GM21390 (cell line): ENCODE results near the gene PCIF1.

Source experiments
- ATAC-seq: cut with Tn5 transposase; IDR thresholded peaks from one replicate; pipeline ENCODE4 v1.9.1; 2021; ENCODE audit not compliant: unreplicated experiment

Gene PCIF1

GRCh38 chr20:45904583-45905504, 29.6 kb upstream of the PCIF1 start:
- no peak for ATAC-seq

GRCh38 chr20:45905505-45906079, 28.9 kb upstream of the PCIF1 start:
- ATAC-seq = no peak

DNA sequence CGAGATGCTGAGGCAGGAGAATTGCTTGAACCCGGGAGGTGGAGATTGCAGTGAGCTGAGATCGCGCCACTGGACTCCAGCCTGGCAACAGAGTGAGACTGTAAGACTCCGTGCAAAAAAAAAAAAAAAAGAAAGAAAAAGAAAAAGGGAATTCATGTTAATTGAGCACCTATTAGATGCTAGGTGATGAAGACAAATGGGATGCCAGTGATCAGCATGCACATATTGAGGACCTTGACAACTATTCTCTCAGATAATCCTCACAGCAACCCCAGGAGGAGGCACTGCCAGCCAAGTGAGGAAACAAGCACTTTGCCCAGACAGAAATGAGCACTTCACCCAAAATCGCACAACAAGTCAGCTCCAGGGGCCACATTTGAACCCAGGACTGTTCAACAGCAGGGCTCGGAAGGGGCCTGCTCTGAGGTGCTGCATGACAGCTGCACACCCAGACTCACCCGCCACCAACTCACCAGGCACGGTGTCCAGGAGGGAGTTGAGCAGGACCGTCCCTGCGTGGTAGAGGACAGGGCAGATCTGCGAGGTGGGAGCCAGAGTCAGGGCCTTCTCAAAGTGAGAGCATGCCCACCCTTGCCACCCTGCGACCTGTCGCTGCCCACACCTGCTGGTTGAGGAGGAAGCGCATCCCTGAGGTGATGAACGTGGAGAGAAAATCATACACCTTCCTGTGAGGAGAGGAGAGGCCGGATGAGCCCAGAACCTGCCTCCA, 27.1 kb upstream of the PCIF1 start:
- ATAC-seq = no peak

- ATAC-seq = no peak
These were observed 26.4 kb upstream of the PCIF1 start for GRCh38 chr20:45908084-45908483.

DNA sequence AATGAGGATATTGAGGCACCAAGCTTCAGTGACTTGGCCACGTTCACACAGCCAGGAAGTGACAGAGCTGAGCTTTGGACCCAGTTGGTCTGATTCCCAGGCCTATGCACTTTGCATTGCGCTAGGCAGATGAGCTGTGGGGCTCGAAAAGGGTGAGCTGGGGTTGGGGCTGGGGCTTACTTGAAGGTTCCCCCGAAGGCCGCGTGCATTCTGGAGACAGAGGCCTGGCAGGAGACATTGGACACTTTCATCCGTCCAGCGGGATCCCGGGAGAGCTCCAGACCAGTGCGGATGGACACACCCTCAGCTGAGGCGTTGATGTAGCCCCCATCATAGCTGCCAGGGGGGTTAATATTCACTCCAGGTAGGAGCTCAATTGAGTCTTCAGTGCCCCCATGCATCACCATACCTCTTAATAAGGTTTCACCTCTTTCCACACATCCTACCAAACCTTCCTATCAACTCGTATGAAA, 25.1 kb upstream of the PCIF1 start:
- ATAC-seq = no peak

GRCh38 chr20:45909817-45910669, 24.4 kb upstream of the PCIF1 start:
- no peak for ATAC-seq

GRCh38 chr20:45910670-45911485, 23.6 kb upstream of the PCIF1 start:
- peak; percentile 77 for ATAC-seq

- ATAC-seq = no peak
These were observed 22.8 kb upstream of the PCIF1 start, which contains the start of gene PLTP for GRCh38 chr20:45911486-45912343. TSS of gene PLTP (minus strand) at chr20:45912155. CDS start at chr20:45911452, 703 bp downstream.

GRCh38 chr20:45912344-45912682, 22.2 kb upstream of the PCIF1 start:
- ATAC-seq = no peak

- no peak for ATAC-seq
These were observed 21.4 kb upstream of the PCIF1 start for GRCh38 chr20:45913116-45913515.

- no peak for ATAC-seq
These were observed 16.7 kb upstream of the PCIF1 start for GRCh38 chr20:45917790-45918141.

- no peak for ATAC-seq
These were observed 16.2 kb upstream of the PCIF1 start for GRCh38 chr20:45918182-45918737.

DNA sequence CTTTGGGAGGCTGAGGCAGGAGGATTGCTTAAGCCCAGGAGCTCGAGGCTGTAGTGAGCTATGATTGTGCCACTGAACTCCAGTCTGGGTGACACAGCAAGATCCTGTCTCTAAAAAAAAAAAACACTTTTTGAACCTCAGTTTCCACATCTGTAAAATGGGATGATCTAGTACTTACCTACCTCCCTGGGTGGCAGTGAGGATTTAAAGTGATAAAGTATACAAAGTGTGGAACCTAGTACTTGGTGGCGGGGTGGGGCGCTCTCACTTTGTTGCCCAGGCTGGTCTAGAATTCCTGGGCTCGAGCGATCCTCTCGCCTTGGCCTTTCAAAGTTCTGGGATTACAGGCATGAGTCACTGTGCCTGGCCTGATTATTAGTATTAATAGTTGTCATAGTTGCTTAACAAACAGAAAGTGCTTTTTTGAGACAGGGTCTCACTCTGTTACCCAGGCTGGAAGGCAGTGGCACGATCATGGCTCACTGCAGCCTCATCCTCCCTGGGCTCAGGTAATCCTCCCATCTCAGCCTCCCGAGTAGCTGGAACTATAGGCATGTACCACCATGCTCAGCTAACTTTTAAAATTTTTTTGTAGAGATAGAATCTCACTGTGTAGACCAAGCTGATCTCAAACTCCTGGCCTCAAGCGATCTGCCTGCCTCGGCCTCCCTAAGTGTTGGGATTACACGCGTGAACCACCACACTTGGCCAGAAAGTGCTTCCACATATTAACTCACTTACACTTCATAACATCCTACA, 15.5 kb upstream of the PCIF1 start:
- ATAC-seq = no peak

DNA sequence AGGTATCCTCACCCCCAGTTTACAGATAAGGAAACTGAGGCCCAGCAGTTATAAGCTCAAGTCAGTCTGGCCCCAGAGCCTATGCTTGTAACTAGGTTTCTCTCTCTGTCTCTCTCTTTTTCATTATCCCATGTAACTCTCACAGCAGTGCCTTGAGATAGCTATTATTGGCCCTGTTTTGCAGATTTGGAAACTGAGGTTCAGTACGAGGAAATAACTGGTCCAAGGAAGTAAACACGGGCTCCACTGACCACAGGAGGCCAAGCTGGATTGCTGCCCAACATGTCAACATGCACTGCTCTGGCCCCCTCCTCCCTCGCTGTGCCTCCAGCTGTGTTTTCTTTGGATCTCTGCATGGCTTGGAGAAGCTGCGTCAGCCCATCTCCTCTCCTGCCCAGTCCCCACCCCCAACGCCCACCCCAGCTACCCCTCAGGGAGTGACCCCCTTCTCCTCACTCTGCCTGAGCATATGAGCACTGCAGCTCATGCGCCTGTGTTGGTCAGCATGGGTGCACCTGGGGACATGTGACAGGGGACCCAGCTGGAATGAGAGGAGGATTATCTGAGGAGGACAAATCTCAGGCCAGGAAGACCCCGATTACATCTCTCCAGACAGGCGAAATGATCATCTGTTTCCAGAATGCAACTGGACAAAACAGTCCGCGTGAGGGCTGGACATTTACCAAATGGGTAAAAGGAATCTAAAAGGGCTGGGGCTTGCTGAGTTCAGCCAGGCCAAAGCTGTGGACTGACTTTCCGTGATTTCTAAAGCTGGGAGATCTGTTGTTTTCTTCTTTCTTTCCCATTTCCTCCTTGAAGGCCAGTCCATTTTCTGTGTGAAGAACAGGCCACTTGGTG, 14.7 kb upstream of the PCIF1 start:
- no peak for ATAC-seq

DNA sequence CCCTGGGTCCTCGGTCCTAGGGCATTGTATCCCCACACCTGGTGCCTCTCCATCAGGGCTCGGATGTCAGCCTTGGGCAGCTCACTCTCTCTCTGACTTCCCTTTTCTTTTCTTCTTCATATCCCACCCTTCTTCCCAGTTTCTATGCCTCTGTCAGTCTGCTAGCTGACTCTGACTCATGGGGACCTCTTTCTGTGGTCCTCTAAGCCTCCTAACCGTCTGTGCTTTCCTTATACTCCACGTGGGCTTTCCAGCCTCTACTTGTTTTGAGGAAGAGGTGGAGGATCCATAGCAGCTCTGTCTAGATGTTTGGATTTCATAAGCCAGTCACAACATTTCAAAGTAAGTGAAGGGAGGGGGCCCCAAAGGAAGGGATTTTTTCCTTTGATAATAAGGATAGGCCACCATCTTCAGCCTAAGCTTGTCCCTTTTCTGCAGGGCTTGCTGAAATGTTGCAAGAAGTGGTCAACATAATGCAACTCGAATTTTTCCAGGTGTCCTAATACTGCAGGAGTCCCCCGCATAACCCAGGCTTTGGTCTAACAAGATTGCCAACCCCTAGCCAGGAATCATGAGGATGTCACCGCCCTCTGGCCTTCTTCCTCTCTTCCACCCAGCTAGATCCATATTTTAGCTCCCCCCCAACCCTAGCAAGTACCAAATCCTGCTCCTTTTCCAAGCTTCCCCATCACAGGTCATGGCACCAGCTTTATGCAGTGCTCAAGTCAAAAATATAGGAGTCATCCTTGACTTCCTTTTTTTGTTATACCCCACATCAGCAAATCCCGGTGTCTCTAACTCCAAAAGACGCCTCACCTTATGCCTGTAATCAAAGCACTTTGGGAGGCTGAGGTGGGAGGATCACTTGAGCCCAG, 13.8 kb upstream of the PCIF1 start:
- no peak for ATAC-seq
